Measurements from ENCODE around the gene TRPM6. TPM values are rescaled to one million over a fixed set of nuclear protein-coding genes. Genes with fewer than 3 reads are reported as not detected.

TRPM6 gene
- total and polyA plus RNA-seq, 2 donors (not counting 3 experiments of a cell fraction or from before 2014, with no cell fraction given) = 0.01 to 0.22 TPM

DNA sequence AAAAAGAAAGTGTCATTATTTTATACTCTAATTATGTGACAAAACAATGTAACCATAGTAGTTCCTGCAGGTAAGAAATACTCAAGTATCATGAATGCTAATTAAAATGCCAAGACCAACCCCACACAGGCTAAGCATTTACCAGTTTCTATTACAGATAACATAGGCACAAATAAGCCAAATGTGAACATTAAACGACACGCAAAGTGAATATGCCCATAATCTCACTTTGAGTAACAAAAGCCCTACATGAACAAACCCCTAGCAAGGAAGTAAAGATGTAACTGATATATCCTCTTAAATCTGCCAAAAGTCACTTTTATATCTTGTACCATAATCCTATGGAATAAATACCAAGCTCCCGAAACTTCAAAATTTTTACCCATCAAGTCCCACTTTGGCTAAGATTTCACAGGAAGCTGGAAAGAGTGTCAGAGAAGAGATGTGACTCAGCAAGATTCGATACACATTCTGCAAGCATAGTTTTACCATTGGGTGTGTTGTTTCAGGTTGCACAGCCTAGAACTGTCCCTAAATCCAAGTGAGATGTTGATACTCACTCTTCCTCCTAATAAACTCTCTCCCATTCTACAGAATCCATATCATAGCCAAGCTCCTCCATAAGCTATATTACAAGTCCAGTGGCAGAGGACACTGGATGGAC, 28.8 kb downstream of the TRPM6 start:
- no peaks in the 10 kb centered on the region for H3K36me3 ChIP-seq (ENCODE audit: control insufficient read depth in 2 of 2, extremely low read depth in 1 of 2, insufficient read depth in 2 of 2, low read length in 2 of 2)
- H3K4me1 ChIP-seq (ENCODE audit: control insufficient read depth, extremely low read depth, insufficient read depth, low read length) = peaks cover 5% of the 10 kb centered on the region
- no peak for DNase-seq (ENCODE audit: low read depth, low spot score)
- H3K79me2 ChIP-seq (ENCODE audit: control insufficient read depth, insufficient read depth, low read length) = no peaks in the 10 kb centered on the region
- no peak for FAIRE-seq
- intact Hi-C loops (cut with micrococcal nuclease) (no loop called here), dilution Hi-C loops (cut with MboI; ENCODE audit: extremely low pct_ligation_motif_present, low sequenced_read_pairs) (no loop called here)
- no peaks in the 10 kb centered on the region for H4K20me1 ChIP-seq (replicated peaks; ENCODE audit: control insufficient read depth, extremely low read depth, insufficient read depth, low read length)
- no peak overlapping the region for H3K4me2 ChIP-seq (ENCODE audit: insufficient read depth, low read length)
- no peak for TF ChIP-seq CTCF (IDR thresholded peaks at IDR 0.05; ENCODE audit: extremely low read depth in 1 of 2, insufficient read depth in 1 of 2, low read depth in 1 of 2, low read length in 2 of 2)
- TF ChIP-seq JUN (IDR thresholded peaks at IDR 0.05; ENCODE audit: borderline replicate concordance, insufficient read depth, insufficient read length, low read depth) = no peak
- TF ChIP-seq POLR2A (IDR thresholded peaks at IDR 0.05; ENCODE audit: low read depth, low read length) = no peak
- TF ChIP-seq EZH2 (IDR thresholded peaks at IDR 0.05; ENCODE audit: borderline replicate concordance, low read depth, low read length, severe bottlenecking) = no peak
- no peak for TF ChIP-seq POLR2AphosphoS5 (IDR thresholded peaks at IDR 0.05; ENCODE audit: insufficient read depth, low read depth, low read length)
- TF ChIP-seq, protein P1, sequence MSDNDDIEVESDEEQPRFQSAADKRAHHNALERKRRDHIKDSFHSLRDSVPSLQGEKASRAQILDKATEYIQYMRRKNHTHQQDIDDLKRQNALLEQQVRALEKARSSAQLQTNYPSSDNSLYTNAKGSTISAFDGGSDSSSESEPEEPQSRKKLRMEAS (IDR thresholded peaks at IDR 0.05; ENCODE audit: insufficient read depth, insufficient read length) = no peak
- TF ChIP-seq FOS (IDR thresholded peaks at IDR 0.05; ENCODE audit: borderline replicate concordance, insufficient read depth, low read length) = no peak
- no peak for TF ChIP-seq GATA2 (IDR thresholded peaks at IDR 0.05; ENCODE audit: insufficient read depth, insufficient read length, low read depth, low read length)
- TF ChIP-seq MYC (IDR thresholded peaks at IDR 0.05; ENCODE audit: low read depth, low read length) = no peak
- POLR2A ChIA-PET = no interaction called here
- no peaks in the 10 kb centered on the region for H3K27me3 ChIP-seq (ENCODE audit: control insufficient read depth in 2 of 2, insufficient read depth in 2 of 2, low read length in 2 of 2)
- CTCF ChIA-PET = no interaction called here
- no peak overlapping the region for H3K27ac ChIP-seq (ENCODE audit: insufficient read depth, low read depth, low read length)
- no peaks in the 10 kb centered on the region for H3K9me3 ChIP-seq (replicated peaks; ENCODE audit: control insufficient read depth, insufficient read depth, low read length)
- no peak overlapping the region for H2AFZ ChIP-seq (ENCODE audit: low read depth, low read length)
- H3K4me3 ChIP-seq (replicated peaks in 1 of 3; ENCODE audit: insufficient read depth in 1 of 3, low read depth in 1 of 3, low read length in 3 of 3) = no peak overlapping the region
- H3K9me1 ChIP-seq (replicated peaks; ENCODE audit: control insufficient read depth, extremely low read depth, insufficient read depth, low read length) = no peaks in the 10 kb centered on the region
- H3K9ac ChIP-seq (replicated peaks; ENCODE audit: extremely low read depth, insufficient read depth, low read length) = no peak overlapping the region
- BruUV-seq (replicated peaks) = no TSS peak

Measured in endothelial cell of umbilical vein (primary cell).